H1 (cell line): ENCODE measurements around the gene FBXL17. TPM values are rescaled to one million over a fixed set of nuclear protein-coding genes. Genes with fewer than 3 reads are reported as not detected.

ENCODE experiments used
- CTCF ChIA-PET: fragments of 300-600 bp; sonication (Branson Sonifier 250); formaldehyde crosslinking; loops from one replicate; lab custom pipeline; 2021; ENCODE audit not compliant: partially characterized antibody; lab: Charles Lee
- POLR2A ChIA-PET: fragments of 300-600 bp; sonication (Branson Sonifier 250); formaldehyde crosslinking; loops from one replicate; lab custom pipeline; 2021; ENCODE audit warnings: inconsistent platforms; ENCODE audit not compliant: partially characterized antibody; lab: Charles Lee
- DNase-seq, 2 experiments: peaks; one replicate each; pipeline versions ENCODE4 v3.0.0 to v3.0.0-alpha.2; 2010 to 2022; ENCODE audit warnings: low spot score in 2 of 2, low read depth in 1 of 2, mixed read lengths in 1 of 2
- FAIRE-seq: peaks from 2 replicates; lab custom pipeline; 2011; peaks lifted over from hg19 to GRCh38; lab: Jason Lieb, UNC
- H2AFZ ChIP-seq: 2 replicates; pipeline ENCODE4 v1.8.1; 2012; ENCODE audit warnings: low read length, inconsistent platforms
- H2AK5ac ChIP-seq: 2 replicates; pipeline ENCODE4 v1.6.1; 2013; ENCODE audit warnings: low read depth, low read length
- H2BK120ac ChIP-seq: replicated peaks from 2 replicates; pipeline ENCODE3; 2013; ENCODE audit warnings: low read depth, low read length, inconsistent platforms
- H2BK12ac ChIP-seq: 2 replicates; pipeline ENCODE4 v1.6.1; 2013; ENCODE audit warnings: low read depth, low read length
- H2BK15ac ChIP-seq: 2 replicates; pipeline ENCODE4 v1.6.1; 2013; ENCODE audit warnings: low read length
- H2BK20ac ChIP-seq: 2 replicates; pipeline ENCODE4 v1.6.1; 2013; ENCODE audit warnings: low read length
- H2BK5ac ChIP-seq: 2 replicates; pipeline ENCODE4 v1.6.1; 2013; ENCODE audit warnings: low read depth, low read length
- H3K14ac ChIP-seq: 2 replicates; pipeline ENCODE4 v1.6.1; 2013; ENCODE audit warnings: inconsistent platforms; ENCODE audit not compliant: insufficient read length
- H3K18ac ChIP-seq: 2 replicates; pipeline ENCODE4 v1.6.1; 2013; ENCODE audit warnings: low read length; ENCODE audit errors: extremely low read depth
- H3K23ac ChIP-seq: 2 replicates; pipeline ENCODE4 v1.6.1; 2013; ENCODE audit warnings: inconsistent platforms; ENCODE audit not compliant: insufficient read length
- H3K23me2 ChIP-seq: 2 replicates; pipeline ENCODE4 v1.6.1; 2013; ENCODE audit warnings: low read depth, low read length
- H3K27ac ChIP-seq: 2 replicates; pipeline ENCODE4 v1.6.1; 2011; ENCODE audit warnings: low read depth, low read length, inconsistent platforms
- H3K27me3 ChIP-seq, 4 experiments: replicated peaks in 1 of 4; 1 replicate in 1 of 4; 2 replicates in 3 of 4; pipeline versions ENCODE4 v1.6.1 to v1.8.1; 2011 to 2013; ENCODE audit warnings: low read length in 3 of 4, mild to moderate bottlenecking in 3 of 4, inconsistent platforms in 2 of 4, mixed read lengths in 2 of 4, moderate library complexity in 1 of 4; ENCODE audit not compliant: control insufficient read depth in 3 of 4, insufficient read depth in 3 of 4; ENCODE audit errors: extremely low read depth in 1 of 4
- H3K36me3 ChIP-seq, 4 experiments: 2 replicates each; pipeline versions ENCODE4 v1.6.1 to v1.8.1; 2011 to 2013; ENCODE audit warnings: mild to moderate bottlenecking in 4 of 4, low read length in 3 of 4, moderate library complexity in 2 of 4, control low read depth in 1 of 4, inconsistent platforms in 1 of 4; ENCODE audit not compliant: insufficient read depth in 4 of 4, control insufficient read depth in 2 of 4
- H3K4ac ChIP-seq: replicated peaks from 2 replicates; pipeline ENCODE3; 2013; ENCODE audit warnings: low read length, low read depth, mixed read lengths, inconsistent platforms; ENCODE audit not compliant: insufficient read length
- H3K4me1 ChIP-seq, 4 experiments: replicated peaks in 1 of 4; 1 replicate in 1 of 4; 2 replicates in 3 of 4; pipeline versions ENCODE4 v1.6.1 to v1.8.1; 2011 to 2013; ENCODE audit warnings: low read length in 3 of 4, inconsistent platforms in 2 of 4, mixed read lengths in 1 of 4; ENCODE audit not compliant: insufficient read depth in 4 of 4, control insufficient read depth in 3 of 4
- H3K4me2 ChIP-seq, 2 experiments: 2 replicates each; pipeline versions ENCODE4 v1.6.1 to v1.8.1; 2011 to 2013; ENCODE audit warnings: low read depth in 2 of 2, low read length in 2 of 2, control low read depth in 1 of 2, inconsistent platforms in 1 of 2, mild to moderate bottlenecking in 1 of 2; ENCODE audit not compliant: insufficient read depth in 1 of 2
- H3K4me3 ChIP-seq, 4 experiments: fragments of 200-600, 300-600 bp in 1 of 4; sonication (generic), shearing (Covaris generic), sonication (Bioruptor Twin) in 1 of 4; 2 replicates each; pipeline versions ENCODE4 v1.5.1 to v1.8.1; 2011 to 2016; ENCODE audit warnings: low read length in 4 of 4, low read depth in 3 of 4, control low read depth in 2 of 4, inconsistent platforms in 2 of 4, mild to moderate bottlenecking in 2 of 4, mixed read lengths in 1 of 4, moderate library complexity in 1 of 4; ENCODE audit not compliant: insufficient read depth in 2 of 4; ENCODE audit errors: extremely low read depth in 1 of 4
- H3K56ac ChIP-seq: replicated peaks from 2 replicates; pipeline ENCODE3; 2013; ENCODE audit warnings: low read depth, mild to moderate bottlenecking, mixed read lengths, low read length, inconsistent platforms; ENCODE audit not compliant: insufficient read length
- H3K79me1 ChIP-seq: 2 replicates; pipeline ENCODE4 v1.6.1; 2013; ENCODE audit warnings: low read depth, low read length, control low read depth
- H3K79me2 ChIP-seq, 2 experiments: 2 replicates each; pipeline versions ENCODE4 v1.6.1 to v1.8.1; 2012 to 2013; ENCODE audit warnings: low read length in 2 of 2, mild to moderate bottlenecking in 2 of 2, inconsistent platforms in 1 of 2; ENCODE audit not compliant: insufficient read depth in 2 of 2, control insufficient read depth in 1 of 2
- H3K9ac ChIP-seq, 4 experiments: replicated peaks in 1 of 4; 1 replicate in 1 of 4; 2 replicates in 3 of 4; pipeline versions ENCODE4 v1.6.1 to v1.8.1; 2011 to 2013; ENCODE audit warnings: low read depth in 3 of 4, low read length in 3 of 4, control low read depth in 2 of 4, mild to moderate bottlenecking in 2 of 4, moderate library complexity in 2 of 4, inconsistent platforms in 1 of 4; ENCODE audit errors: extremely low read depth in 1 of 4
- H3K9me3 ChIP-seq, 2 experiments: 2 replicates each; pipeline versions ENCODE4 v1.6.1 to v1.8.1; 2012 to 2013; ENCODE audit warnings: mild to moderate bottlenecking in 2 of 2, moderate library complexity in 2 of 2, control low read depth in 1 of 2, inconsistent platforms in 1 of 2, low read depth in 1 of 2, low read length in 1 of 2, mixed read lengths in 1 of 2; ENCODE audit not compliant: insufficient read depth in 2 of 2
- H4K20me1 ChIP-seq, 2 experiments: replicated peaks in 1 of 2; 2 replicates each; pipeline versions ENCODE3 to v1.8.1; 2011 to 2013; ENCODE audit warnings: inconsistent platforms in 2 of 2, low read length in 2 of 2, mild to moderate bottlenecking in 1 of 2; ENCODE audit not compliant: insufficient read depth in 2 of 2, control insufficient read depth in 1 of 2
- H4K5ac ChIP-seq: 2 replicates; pipeline ENCODE4 v1.6.1; 2013; ENCODE audit warnings: low read length, low read depth, mixed read lengths, inconsistent platforms; ENCODE audit not compliant: insufficient read length
- H4K8ac ChIP-seq: 2 replicates; pipeline ENCODE4 v1.8.0; 2013; ENCODE audit warnings: mild to moderate bottlenecking, moderate library complexity, low read length, inconsistent platforms; ENCODE audit not compliant: insufficient read depth; ENCODE audit errors: extremely low read depth
- H4K91ac ChIP-seq: replicated peaks from 2 replicates; pipeline ENCODE3; 2013; ENCODE audit warnings: low read length, mixed read lengths, inconsistent platforms; ENCODE audit not compliant: insufficient read length
- ATF2 ChIP-seq: IDR thresholded peaks from 2 replicates; pipeline ENCODE4 v1.6.1; 2012; ENCODE audit warnings: low read length, inconsistent platforms
- ATF3 ChIP-seq: IDR thresholded peaks from 2 replicates; pipeline ENCODE4 v1.6.1; 2011; ENCODE audit warnings: low read depth, mild to moderate bottlenecking, low read length; ENCODE audit not compliant: insufficient read depth
- EP300 ChIP-seq, 2 experiments: IDR thresholded peaks; 1 replicate in 1 of 2; 2 replicates in 1 of 2; pipeline ENCODE4 v1.6.1; 2011 to 2012; ENCODE audit warnings: low read depth in 2 of 2, low read length in 2 of 2, mild to moderate bottlenecking in 2 of 2, borderline replicate concordance in 1 of 2, inconsistent platforms in 1 of 2, moderate library complexity in 1 of 2
- EZH2 ChIP-seq: fragments of 200-600 bp; sonication (generic); IDR thresholded peaks from 2 replicates; pipeline ENCODE4 v1.7.1; 2012; ENCODE audit warnings: low read depth, mild to moderate bottlenecking, moderate library complexity, low read length, inconsistent platforms; ENCODE audit not compliant: severe bottlenecking
- GTF2F1 ChIP-seq: IDR thresholded peaks from 2 replicates; pipeline ENCODE4 v1.6.1; 2012; ENCODE audit warnings: low read depth, low read length, improper control_type of control experiment, borderline replicate concordance
- HDAC6 ChIP-seq: IDR thresholded peaks from one replicate; pipeline ENCODE4 v1.7.1; 2012; ENCODE audit warnings: low read depth, mild to moderate bottlenecking, inconsistent platforms, low read length, moderate library complexity
- RNF2 ChIP-seq: fragments of 200-900, 300-1000 bp; sonication (generic); IDR thresholded peaks from 2 replicates; pipeline ENCODE4 v1.7.1; 2016; ENCODE audit warnings: borderline replicate concordance, low read depth, mild to moderate bottlenecking, antibody characterized with exemption, low read length; ENCODE audit not compliant: poor library complexity, severe bottlenecking; ENCODE audit errors: missing control alignments
- SP4 ChIP-seq: IDR thresholded peaks from 2 replicates; pipeline ENCODE4 v1.6.1; 2012; ENCODE audit warnings: low read length, inconsistent platforms
- SRF ChIP-seq: IDR thresholded peaks from 2 replicates; pipeline ENCODE4 v1.6.1; 2011; ENCODE audit warnings: mild to moderate bottlenecking, low read depth, low read length, moderate library complexity
- WGBS, 2 experiments: shearing (Covaris generic) in 1 of 2; methylation state at CpG; one replicate each; pipeline versions ENCODE4 v1.1.6 to v1.1.7; 2013 to 2015; ENCODE audit warnings: low lambda C conversion rate in 2 of 2, mixed read lengths in 2 of 2, inconsistent platforms in 1 of 2, low coverage in 1 of 2, missing lambda C conversion rate in 1 of 2; ENCODE audit not compliant: insufficient replicate concordance in 2 of 2, insufficient coverage in 1 of 2, insufficient read length in 1 of 2; ENCODE audit errors: extremely low coverage in 1 of 2, missing lambda C conversion rate in 1 of 2; 5-methylcytosine and 5-hydroxymethylcytosine counted together
- polyA plus RNA-seq, 7 experiments: library from polyadenylated mRNA; depleted of rRNA in 3 of 7; stranded (reverse) in 5 of 7; unstranded in 2 of 7; fragments of >200 nt in 5 of 7; fragments of 200-250 nt in 2 of 7; gene quantifications; 1 replicate in 5 of 7; 2 replicates in 1 of 7; 4 replicates in 1 of 7; pipeline versions ENCODE4 v1.2.1 to v1.2.3, GENCODE V29; 2011 to 2013; ENCODE audit warnings: missing spikeins in 2 of 7, mixed read lengths in 2 of 7
- total RNA-seq: library from RNA; stranded (reverse); fragmentation: NEBNext Ultra II Directional; extraction: Animal tissue kit (Norgen Biotek cat#: 25700); gene quantifications from 2 replicates; pipeline ENCODE4 v1.2.1, GENCODE V29; 2021

The FBXL17 gene
- total and polyA plus RNA-seq, 2 of the 8 experiments (the other 6 are each of a cell fraction or from before 2014, with no cell fraction given): 0.35 to 4.3 TPM

- Histone ChIP-seq H4K91ac (no peak overlapping the region), H3K9me3 (no peaks in the 10 kb centered on the region), H4K20me1 (no peaks in the 10 kb centered on the region), H3K56ac (no peak overlapping the region), H3K9ac (no peak overlapping the region), H2BK120ac (no peak overlapping the region), H2AK5ac (no peak overlapping the region), H2BK15ac (no peak overlapping the region), H3K79me2 (no peaks in the 10 kb centered on the region), H3K23ac (no peak overlapping the region), H3K14ac (no peak overlapping the region), H2BK5ac (no peak overlapping the region), H2BK12ac (peak overlapping the region; percentile 76; the same call in 1 of the 2 replicates), H3K4me3 (no peak overlapping the region), H3K27ac (no peak overlapping the region), H4K5ac (no peak overlapping the region), H3K27me3 (no peaks in the 10 kb centered on the region), H3K4me2 (no peak overlapping the region), H3K36me3 (no peaks in the 10 kb centered on the region), H2AFZ (no peak overlapping the region), H3K23me2 (no peaks in the 10 kb centered on the region; the same call in 1 of the 2 replicates), H3K79me1 (no peaks in the 10 kb centered on the region), H3K4ac (peak overlapping the region; percentile 46), H3K18ac (no peak overlapping the region), H2BK20ac (no peak overlapping the region), H4K8ac (no peak overlapping the region), H3K4me1 (peaks cover 0 to 4% (median 1%) of the 10 kb centered on the region in 4 experiments; a peak in 2 of 7 replicates)
- 94% methylated on average over 8 of the region's 8 CpGs; no CpG with 5 or more reads in 1 of the 2 experiments for WGBS, 2 experiments
- CTCF ChIA-PET: no interaction called here
- POLR2A ChIA-PET: no interaction called here
- FAIRE-seq (no peak), DNase-seq (no peak)
- TF ChIP-seq HDAC6 (no peak), RNF2 (no peak), ATF3 (no peak), EP300 (IDR thresholded peaks at IDR 0.05; ENCODE audit: borderline replicate concordance in 1 of 2, low read depth in 2 of 2, low read length in 2 of 2) (no peak), EZH2 (no peak), SRF (no peak), GTF2F1 (no peak), ATF2 (no peak), SP4 (no peak)
Observed at GRCh38 chr5:107982703-107983425, 399.0 kb downstream of the FBXL17 start.
